Transverse colon (tissue), 4 donors: ENCODE data around the gene ABCB4. TPM values are rescaled to one million over a fixed set of nuclear protein-coding genes. Genes with fewer than 3 reads are reported as not detected.

Source experiments
- DNase-seq: peaks from one replicate; pipeline ENCODE4 v3.0.0-alpha.2; 2019
- H3K27ac ChIP-seq, 4 donors: fragments of 200-600 bp; sonication (generic); 2 replicates each; pipeline ENCODE4 v1.5.1; 2016 to 2018; ENCODE audit warnings: inconsistent platforms in 4 of 4
- H3K27me3 ChIP-seq: fragments of 200-600 bp; sonication (generic); 2 replicates; pipeline ENCODE4 v1.5.1; 2017; ENCODE audit warnings: inconsistent platforms
- H3K36me3 ChIP-seq, 4 donors: fragments of 200-600 bp; sonication (generic); 2 replicates each; pipeline ENCODE4 v1.5.1; 2017 to 2019; ENCODE audit warnings: inconsistent platforms in 4 of 4
- H3K4me1 ChIP-seq, 4 donors: fragments of 200-600 bp; sonication (generic); 2 replicates each; pipeline ENCODE4 v1.5.1; 2017 to 2020; ENCODE audit warnings: inconsistent platforms in 4 of 4
- H3K4me3 ChIP-seq, 4 donors: fragments of 200-600 bp; sonication (generic); 1 replicate in 1 of 4; 2 replicates in 3 of 4; pipeline versions ENCODE4 v1.5.1 to v1.6.1; 2017 to 2019; ENCODE audit warnings: inconsistent platforms in 4 of 4
- H3K9me3 ChIP-seq, 2 donors: fragments of 200-600 bp; sonication (generic); 2 replicates each; pipeline ENCODE4 v1.5.1; 2017 to 2019; ENCODE audit warnings: inconsistent platforms in 2 of 2
- CTCF ChIP-seq, 5 experiments: fragments of 200-600 bp in 3 of 5; fragments of 450-650 bp in 2 of 5; sonication (generic) in 3 of 5; IDR thresholded peaks; 1 replicate in 2 of 5; 2 replicates in 3 of 5; pipeline ENCODE4 v1.5.1; 2016 to 2017; ENCODE audit warnings: antibody characterized with exemption in 5 of 5, inconsistent platforms in 3 of 5, mild to moderate bottlenecking in 2 of 5, moderate library complexity in 1 of 5
- EP300 ChIP-seq: sonication (generic); formaldehyde crosslinking; IDR thresholded peaks from one replicate; pipeline ENCODE4 v1.6.1; 2017; ENCODE audit warnings: antibody characterized with exemption, low read depth
- POLR2A ChIP-seq: fragments of 450-650 bp; IDR thresholded peaks from one replicate; pipeline ENCODE4 v1.6.1; 2016; ENCODE audit warnings: antibody characterized with exemption, mild to moderate bottlenecking, moderate library complexity
- POLR2AphosphoS5 ChIP-seq, 3 donors: sonication (generic); formaldehyde crosslinking; IDR thresholded peaks; one replicate each; pipeline ENCODE4 v1.6.1; 2016; ENCODE audit warnings: antibody characterized with exemption in 3 of 3
- WGBS, 2 donors: methylation state at CpG; one replicate each; pipeline ENCODE4 v1.1.5; 2018; ENCODE audit warnings: low coverage in 1 of 2; 5-methylcytosine and 5-hydroxymethylcytosine counted together
- in situ Hi-C, 4 donors: fragments of 200-750 bp; cut with MboI; loops; one replicate each; pipeline versions ENCODE4 v1.15.0 to v1.15.1; 2017; ENCODE audit warnings: low sequenced_read_pairs in 3 of 4, low pct_ligation_motif_present in 1 of 4, low pct_unique_long_range_greater_than_20kb in 1 of 4
- intact Hi-C: fragments of 100-400 bp; cut with DNase I; formaldehyde crosslinking; loops from one replicate; pipeline ENCODE4 v1.15.1; 2023; ENCODE audit warnings: low total_unique reads
- total RNA-seq, 4 donors: library from RNA; depleted of rRNA; stranded (reverse); fragments of >200 nt; gene quantifications; one replicate each; pipeline ENCODE4 v1.1.0, GENCODE V29; 2016

Gene ABCB4
- total RNA-seq, 4 donors from 2014 or later: 1.1 to 16.1 (median 2.5) TPM; not detected in 1

GRCh38 chr7:87354749-87355148 lies 120.7 kb downstream of the ABCB4 start:
- DNase-seq: no peak
- no peak overlapping the region for H3K4me3 ChIP-seq
- H3K4me1 ChIP-seq: no peaks in the 10 kb centered on the region
- in situ Hi-C loops (no loop called here), intact Hi-C loops (no loop called here)
- no peak overlapping the region for H3K27ac ChIP-seq
- peaks cover 4 to 10% of the 10 kb centered on the region in 2 donors for H3K9me3 ChIP-seq
- 92 to 95% methylated on average over 2 to 3 of the region's 3 CpGs for WGBS, 2 donors
- H3K27me3 ChIP-seq: no peaks in the 10 kb centered on the region
- peaks cover 0 to 48% (median 23%) of the 10 kb centered on the region in 4 donors for H3K36me3 ChIP-seq
- no peak for TF ChIP-seq POLR2AphosphoS5 (IDR thresholded peaks at IDR 0.05)
- TF ChIP-seq POLR2A: no peak
- no peak for TF ChIP-seq CTCF (IDR thresholded peaks at IDR 0.05)
- TF ChIP-seq EP300: no peak

Other genes with a start within 250 kb of the ABCB4 start
- gene CROT, start 130.0 kb downstream of the ABCB4 start, total RNA-seq: 10 to 100 TPM; 11.9 to 49.9 (median 27.6) TPM
- gene ABCB1, start 125.2 kb upstream of the ABCB4 start, total RNA-seq: 100 to 1,000 TPM in 1 of 4 donors, 10 to 100 TPM in 2, 1 to 10 TPM in 1; 2.8 to 109 (median 61.1) TPM
- gene RUNDC3B, start 152.7 kb upstream of the ABCB4 start, total RNA-seq: 10 to 100 TPM in 1 of 4 donors, 1 to 10 TPM in 3; 2.2 to 12.0 (median 7.2) TPM